Umbilical cord (tissue), 2 donors: ENCODE measurements around the gene HTRA2. TPM values are rescaled to one million over a fixed set of nuclear protein-coding genes. Genes with fewer than 3 reads are reported as not detected.

Experiments used
- DNase-seq: peaks from one replicate; pipeline ENCODE4 v3.0.0-alpha.2; 2015; ENCODE audit warnings: low spot score
- total RNA-seq: library from RNA; depleted of rRNA; stranded (reverse); fragments of >200 nt; gene quantifications from one replicate; pipeline ENCODE4 v1.2.3, GENCODE V29; 2014; ENCODE audit warnings: low replicate concordance; ENCODE audit not compliant: insufficient read depth

Gene HTRA2
- total RNA-seq, 1 donor from 2014 or later = 49.4 TPM

DNA sequence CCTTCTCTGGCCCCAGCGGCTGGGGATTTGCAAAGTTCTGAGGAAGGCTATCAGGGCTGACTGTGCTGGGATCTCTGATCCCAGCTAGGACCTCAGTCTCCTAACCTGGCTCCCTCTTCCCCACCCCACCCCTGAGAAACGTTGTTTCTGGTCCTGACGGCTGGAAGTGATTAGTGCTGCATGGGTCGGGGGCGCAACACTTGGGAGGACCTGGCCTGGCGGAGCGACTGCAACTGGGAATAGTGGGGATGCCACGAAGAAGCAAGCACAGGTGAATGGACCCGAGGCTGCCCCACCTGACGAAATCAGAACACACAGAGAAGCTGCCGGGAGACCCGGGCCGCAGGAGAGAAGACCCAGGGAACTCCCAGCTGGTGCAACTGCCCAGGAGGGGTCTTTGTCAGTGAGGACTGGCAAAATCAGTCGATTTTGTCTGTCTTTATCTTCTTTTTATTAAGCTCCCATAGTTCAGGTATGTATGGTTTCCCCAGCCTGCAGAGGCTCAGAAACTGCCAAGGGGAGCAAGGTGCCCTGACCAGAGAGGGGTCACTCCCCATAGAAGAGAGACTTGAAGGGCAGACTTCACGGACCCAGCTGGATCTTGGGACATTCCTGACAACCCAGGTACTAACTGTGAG lies 29.7 kb upstream of the HTRA2 start:
- DNase-seq = no peak

- no peak for DNase-seq
These were observed 29.2 kb upstream of the HTRA2 start for GRCh38 chr2:74500578-74500946.

- no peak for DNase-seq
These were observed 28.2 kb upstream of the HTRA2 start for GRCh38 chr2:74501335-74502071.

- no peak for DNase-seq
These were observed 27.5 kb upstream of the HTRA2 start for GRCh38 chr2:74502147-74502719.

- peak; percentile 87 for DNase-seq
These were observed 26.8 kb upstream of the HTRA2 start for GRCh38 chr2:74502720-74503505.

DNA sequence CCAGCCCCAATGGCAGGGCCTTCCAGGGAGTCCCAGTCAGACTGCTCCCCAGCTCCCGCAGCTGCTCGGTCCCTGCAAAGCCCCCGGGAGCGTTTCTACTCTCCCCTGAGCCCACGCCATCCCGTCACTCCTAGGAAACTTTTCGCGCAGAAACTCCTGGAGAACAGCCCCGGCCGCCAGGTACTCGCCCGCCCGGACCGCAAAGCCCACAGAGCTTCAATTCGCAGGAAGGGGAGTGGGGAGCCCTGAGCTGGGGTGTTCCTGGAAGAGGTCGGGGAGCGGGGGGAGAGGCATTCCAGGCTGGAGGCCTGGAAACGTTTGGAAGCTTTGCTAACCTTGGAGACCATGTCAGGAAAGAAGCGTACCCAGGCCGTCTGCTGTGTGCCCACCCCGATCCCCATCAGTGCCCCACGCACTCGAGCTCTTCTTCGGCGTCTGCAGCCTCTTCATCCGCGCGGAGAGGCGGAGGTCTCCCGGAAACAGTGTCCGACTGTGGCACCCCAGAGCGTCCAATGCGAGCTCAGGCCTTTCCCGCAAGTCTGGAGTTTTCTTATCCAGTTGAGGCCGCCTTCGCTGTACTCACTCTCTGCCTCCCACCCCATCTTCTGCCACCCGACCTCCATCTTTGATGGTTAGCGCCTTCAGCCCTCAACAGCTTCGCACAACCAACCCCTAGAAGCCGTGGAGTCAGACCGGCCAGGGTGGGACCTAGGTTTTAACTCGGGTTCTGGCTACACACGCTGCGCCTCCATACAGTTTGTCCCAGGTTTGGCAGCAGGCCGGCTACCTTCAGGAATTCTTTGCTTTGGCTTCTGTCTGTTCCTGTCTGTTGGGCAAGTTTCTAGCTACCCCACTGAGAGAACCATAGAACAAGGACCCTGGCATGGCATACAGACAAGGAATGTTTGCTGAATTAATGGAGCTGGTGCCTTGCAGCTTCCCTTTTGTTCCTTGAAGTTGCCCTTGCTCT lies 25.9 kb upstream of the HTRA2 start:
- peak; percentile 41 for DNase-seq

- no peak for DNase-seq
These were observed 25.1 kb upstream of the HTRA2 start for GRCh38 chr2:74504591-74504990.

- DNase-seq = no peak
These were observed 24.1 kb upstream of the HTRA2 start for GRCh38 chr2:74505448-74506246.

- peak; percentile 99 for DNase-seq
These were observed 22.4 kb upstream of the HTRA2 start, which contains the start of gene PCGF1 for GRCh38 chr2:74507145-74507925. PCGF1 (minus strand) TSS chr2:74507695; CDS start chr2:74507668, 27 bp downstream.

DNA sequence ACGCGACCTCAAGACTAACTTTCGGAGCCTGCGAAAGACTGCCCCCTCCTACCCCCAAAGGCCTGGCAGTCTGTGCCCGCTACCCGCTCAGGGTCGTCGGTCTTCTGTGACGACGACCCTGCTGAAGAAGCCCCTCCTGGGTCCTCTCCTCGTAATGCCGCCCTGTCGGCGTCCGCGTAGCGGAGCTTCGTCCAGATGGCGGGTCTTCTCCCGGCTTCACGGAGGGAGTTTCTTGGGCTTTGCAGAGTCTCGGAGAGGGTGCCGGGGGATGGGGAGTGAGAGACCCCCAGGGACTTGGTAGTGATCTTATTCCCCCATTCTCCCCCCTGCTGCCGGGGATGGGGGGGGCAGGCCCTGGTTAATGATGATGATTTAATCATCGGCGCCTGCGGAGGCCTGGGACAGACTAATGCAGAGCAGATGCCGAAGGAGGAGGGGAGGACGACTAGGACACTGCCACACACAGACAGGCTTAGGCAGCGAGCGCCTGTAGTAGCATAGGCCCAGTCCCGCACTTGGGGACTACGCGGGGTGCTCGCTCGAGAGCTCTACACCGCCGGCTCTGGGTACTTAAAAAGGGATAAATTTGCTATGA lies 21.7 kb upstream of the HTRA2 start:
- DNase-seq = peak; percentile 29

DNA sequence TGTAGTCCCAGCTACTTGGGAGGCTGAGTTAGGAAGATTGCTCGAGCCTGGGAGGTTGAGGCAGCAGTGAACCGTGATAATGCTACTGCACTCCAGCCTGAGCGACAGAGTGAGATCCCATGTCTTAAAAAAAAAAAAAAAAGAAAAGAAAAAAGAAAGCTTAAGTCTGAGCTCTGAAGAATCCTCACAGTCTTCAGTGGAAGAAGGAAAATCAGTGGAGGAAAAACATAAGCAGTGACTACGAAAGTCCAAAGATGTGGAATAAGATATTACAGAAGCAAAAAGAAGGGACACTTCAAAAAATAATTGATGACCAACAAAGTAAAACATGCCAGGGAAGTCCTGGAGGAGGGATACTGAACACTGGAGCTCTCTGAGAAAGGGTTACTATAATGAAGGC lies 19.5 kb upstream of the HTRA2 start:
- no peak for DNase-seq

GRCh38 chr2:74511104-74511989 lies 18.4 kb upstream of the HTRA2 start:
- no peak for DNase-seq

DNA sequence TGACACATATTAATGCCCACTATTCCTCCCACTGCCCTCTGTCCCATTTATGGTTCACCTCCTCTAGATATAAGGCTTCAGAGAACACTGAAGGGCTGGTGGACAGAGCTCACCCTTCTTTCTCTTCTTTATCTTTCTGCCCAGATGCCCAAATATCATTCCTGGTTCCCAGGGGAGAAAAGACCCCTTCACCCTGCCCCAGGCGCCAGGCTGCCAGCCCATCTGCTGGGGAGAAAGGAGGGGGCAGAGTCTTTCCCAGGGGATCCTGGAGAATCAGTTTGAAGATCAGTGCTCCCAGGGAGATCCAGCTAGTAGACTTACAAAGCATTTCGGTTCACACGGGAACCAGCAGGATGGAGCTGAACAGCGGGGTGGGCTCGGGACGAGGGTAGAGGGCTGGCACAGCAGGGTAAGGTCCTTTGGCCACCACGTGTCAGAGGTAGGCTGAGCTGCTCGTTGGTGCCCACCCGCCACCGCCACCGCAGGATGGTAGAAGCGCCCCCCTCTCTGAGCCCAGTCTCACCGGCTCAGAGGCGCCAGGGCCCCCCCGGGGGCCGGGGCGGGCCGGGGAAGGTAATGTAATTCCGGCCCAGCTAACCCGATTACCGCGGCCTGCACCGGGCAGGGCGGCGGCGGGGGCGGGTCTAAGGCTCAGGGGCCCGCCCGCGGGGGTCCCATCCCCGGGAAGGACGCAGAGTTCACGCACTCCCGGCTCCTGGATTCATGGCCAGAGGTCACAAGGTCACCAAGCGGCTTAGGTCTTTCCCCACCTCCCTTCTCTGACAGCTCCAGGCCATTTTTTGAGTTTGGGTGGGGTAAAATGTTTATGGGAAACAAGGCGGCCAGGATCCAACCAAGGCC lies 16.8 kb upstream of the HTRA2 start:
- no peak for DNase-seq

DNA sequence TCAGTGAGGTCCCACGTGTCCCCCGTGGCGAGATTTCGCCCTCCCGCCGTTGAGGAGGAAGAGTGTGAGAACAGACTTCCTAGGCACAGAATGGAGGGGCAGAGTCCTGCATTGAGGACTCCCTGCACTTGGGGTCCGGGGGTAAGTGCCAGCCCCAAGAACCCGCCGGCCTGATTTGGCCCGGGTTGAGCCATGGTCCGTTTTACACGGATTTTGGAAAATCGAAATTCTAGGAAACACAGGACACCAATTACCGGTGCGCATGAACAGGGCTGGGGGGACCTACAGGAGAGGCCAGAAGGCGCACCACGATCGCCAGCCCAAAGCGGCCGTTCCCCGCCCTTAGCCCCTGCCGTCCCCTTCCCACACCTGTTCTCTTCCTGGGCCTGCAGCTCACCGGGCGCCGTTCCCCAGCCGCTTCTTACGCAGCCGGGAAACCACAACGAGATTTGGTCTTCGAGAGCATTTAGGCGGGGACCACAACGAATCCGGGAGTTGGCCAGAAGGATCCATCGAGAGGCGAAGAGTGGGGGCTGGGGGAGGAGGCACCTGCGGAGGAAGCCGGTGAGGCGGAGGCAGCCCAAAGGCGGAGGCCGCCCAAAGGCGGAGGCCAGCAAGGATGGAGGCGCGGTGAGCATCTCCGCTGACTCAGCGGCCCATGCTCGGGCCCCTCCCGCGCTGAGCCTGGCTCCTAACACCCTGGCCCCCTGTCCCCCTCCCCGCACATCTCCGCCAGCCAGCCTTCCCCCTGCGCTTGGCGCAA lies 15.9 kb upstream of the HTRA2 start:
- no peak for DNase-seq

DNA sequence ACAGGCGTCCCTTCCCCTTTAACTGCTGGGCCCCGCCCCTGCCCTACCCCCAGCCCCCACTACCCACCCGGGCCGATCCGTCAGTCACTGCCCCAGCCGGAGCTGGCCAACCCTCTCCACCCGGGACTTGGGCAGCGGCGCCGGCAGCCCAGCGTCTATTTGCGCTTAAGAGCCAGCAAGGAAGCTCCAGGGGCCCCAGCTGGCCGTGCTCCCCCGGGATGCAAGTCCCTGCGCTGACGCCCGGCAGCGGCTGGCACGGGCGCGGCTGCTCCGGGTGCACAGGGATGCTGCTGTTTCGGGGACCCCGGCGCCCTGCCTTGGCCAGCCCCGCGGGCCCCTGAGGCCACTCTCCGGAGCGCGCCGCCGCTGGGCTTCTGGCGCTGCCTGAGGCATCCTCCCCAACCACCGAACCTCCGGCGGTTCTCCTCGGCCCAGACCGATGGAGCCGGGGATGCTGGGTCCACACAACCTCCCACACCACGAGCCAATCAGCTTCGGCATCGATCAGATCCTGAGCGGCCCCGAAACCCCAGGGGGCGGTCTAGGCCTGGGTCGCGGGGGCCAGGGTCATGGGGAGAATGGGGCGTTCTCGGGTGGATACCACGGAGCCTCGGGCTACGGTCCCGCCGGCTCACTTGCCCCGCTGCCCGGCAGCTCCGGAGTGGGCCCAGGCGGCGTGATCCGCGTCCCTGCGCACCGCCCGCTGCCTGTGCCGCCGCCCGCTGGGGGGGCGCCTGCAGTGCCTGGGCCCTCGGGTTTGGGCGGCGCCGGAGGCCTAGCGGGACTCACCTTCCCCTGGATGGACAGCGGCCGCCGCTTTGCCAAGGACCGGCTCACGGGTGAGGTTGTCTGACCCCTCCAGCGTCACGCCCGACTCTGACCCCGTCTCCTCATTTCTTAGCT lies 15.1 kb upstream of the HTRA2 start, which contains the start of gene TLX2:
Gene TLX2, plus strand, starts transcription at position 83 of the 903 bp plus-strand sequence. Its CDS starts 357 bp downstream, at position 440.
- DNase-seq = no peak
